ENCODE measurements around the gene MUC16. TPM values are rescaled to one million over a fixed set of nuclear protein-coding genes. Genes with fewer than 3 reads are reported as not detected.
"Not testable (repeated sequence)": the region's sequence is repeated elsewhere in the genome, so short reads cannot be mapped to it uniquely, and the experiment has no call there.

MUC16 gene
- total and polyA plus RNA-seq, 2 donors from 2014 or later, result 0.41 TPM; not detected in 1

DNA sequence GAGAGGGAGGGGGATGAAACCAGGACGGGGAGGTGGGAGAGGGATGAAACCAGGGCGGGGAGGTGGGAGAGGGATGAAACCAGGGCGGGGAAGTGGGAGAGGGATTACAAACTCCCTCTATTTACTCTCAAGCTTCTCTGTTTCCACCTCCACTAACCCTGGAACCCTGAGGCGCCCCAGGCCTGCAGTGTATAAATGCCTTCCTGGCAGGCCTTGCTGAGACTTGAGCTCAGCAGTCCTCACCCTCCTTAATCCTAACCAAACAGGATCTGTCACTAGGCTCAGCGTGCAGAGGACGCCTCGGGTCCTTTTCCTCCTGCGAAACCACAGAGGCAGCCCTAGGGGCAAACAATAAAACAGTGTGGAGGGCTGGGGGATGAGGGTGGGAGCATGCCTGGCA lies 44.6 kb upstream of the MUC16 start:
- H3K27me3 ChIP-seq (ENCODE audit: control insufficient read depth, insufficient read depth, low read length), result no peaks in the 10 kb centered on the region
- H3K4me3 ChIP-seq (ENCODE audit: low read length in 3 of 3), result no peak overlapping the region
- H3K36me3 ChIP-seq (ENCODE audit: control insufficient read depth in 2 of 3, insufficient read depth in 3 of 3, low read length in 3 of 3), result no peaks in the 10 kb centered on the region
- peaks cover 0 to 2% (median 0%) of the 10 kb centered on the region in 3 donors for H3K9me3 ChIP-seq (ENCODE audit: control insufficient read depth in 2 of 3, insufficient read depth in 1 of 3, low read length in 3 of 3)
- H3K27ac ChIP-seq (ENCODE audit: low read depth in 2 of 2, low read length in 2 of 2), result no peak overlapping the region
- no peak for FAIRE-seq
- intact Hi-C loops (cut with DNase I), result no loop called here
- TF ChIP-seq, protein P1, sequence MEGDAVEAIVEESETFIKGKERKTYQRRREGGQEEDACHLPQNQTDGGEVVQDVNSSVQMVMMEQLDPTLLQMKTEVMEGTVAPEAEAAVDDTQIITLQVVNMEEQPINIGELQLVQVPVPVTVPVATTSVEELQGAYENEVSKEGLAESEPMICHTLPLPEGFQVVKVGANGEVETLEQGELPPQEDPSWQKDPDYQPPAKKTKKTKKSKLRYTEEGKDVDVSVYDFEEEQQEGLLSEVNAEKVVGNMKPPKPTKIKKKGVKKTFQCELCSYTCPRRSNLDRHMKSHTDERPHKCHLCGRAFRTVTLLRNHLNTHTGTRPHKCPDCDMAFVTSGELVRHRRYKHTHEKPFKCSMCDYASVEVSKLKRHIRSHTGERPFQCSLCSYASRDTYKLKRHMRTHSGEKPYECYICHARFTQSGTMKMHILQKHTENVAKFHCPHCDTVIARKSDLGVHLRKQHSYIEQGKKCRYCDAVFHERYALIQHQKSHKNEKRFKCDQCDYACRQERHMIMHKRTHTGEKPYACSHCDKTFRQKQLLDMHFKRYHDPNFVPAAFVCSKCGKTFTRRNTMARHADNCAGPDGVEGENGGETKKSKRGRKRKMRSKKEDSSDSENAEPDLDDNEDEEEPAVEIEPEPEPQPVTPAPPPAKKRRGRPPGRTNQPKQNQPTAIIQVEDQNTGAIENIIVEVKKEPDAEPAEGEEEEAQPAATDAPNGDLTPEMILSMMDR (IDR thresholded peaks at IDR 0.05; ENCODE audit: borderline replicate concordance, extremely low read depth, insufficient read depth), result no peak
- H3K4me1 ChIP-seq (ENCODE audit: control insufficient read depth in 2 of 3, insufficient read depth in 2 of 3, low read depth in 1 of 3, low read length in 3 of 3), result no peaks in the 10 kb centered on the region
- DNase-seq, result peak in 4 of 5 donors; percentile 71 to 79 (median 76)
- no peak overlapping the region for H3K9ac ChIP-seq (ENCODE audit: low read length in 3 of 3)

DNA sequence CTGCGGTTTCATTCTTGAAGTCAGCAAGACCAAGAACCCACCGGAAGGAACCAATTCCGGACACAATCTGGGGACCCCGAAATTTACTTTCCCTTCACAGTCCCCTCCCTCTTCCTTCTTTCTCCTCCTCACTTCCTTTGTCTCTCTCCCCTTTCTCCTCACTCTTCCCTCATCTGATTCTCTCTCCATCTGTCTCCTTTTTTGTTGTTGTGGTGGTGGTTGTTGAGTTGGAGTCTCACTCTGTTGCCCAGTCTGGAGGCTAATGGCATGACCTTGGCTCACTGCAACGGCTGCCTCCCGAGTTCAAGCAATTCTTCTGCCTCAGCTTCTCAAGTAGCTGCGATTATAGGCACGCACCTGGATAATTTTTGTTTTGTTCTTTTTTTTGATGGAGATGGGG lies 44.0 kb upstream of the MUC16 start:
- FAIRE-seq, result no peak

DNA sequence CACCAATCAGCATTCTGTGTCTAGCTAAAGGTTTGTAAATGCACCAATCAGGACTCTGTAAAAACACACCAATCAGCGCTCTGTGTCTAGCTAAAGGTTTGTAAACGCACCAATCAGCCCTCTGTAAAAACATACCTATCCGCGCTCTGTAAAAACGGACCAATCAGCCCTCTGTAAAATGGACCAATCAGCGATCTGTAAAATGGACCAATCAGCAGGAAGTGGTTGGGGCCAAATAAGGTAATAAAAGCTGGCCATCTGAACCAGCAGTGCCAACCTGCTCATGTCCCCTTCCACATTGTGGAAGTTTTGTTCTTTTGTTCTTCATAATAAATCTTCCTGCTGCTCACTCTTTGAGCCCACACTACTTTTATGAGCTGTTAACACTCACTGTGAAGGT lies 43.5 kb upstream of the MUC16 start:
- H3K9me3 ChIP-seq (ENCODE audit: control insufficient read depth in 2 of 3, insufficient read depth in 1 of 3, low read length in 3 of 3); H3K4me3 ChIP-seq (ENCODE audit: low read length in 3 of 3); H3K4me1 ChIP-seq (ENCODE audit: control insufficient read depth in 2 of 3, insufficient read depth in 2 of 3, low read depth in 1 of 3, low read length in 3 of 3); H3K27ac ChIP-seq (ENCODE audit: low read depth in 2 of 2, low read length in 2 of 2); DNase-seq; H3K27me3 ChIP-seq (ENCODE audit: control insufficient read depth, insufficient read depth, low read length); H3K9ac ChIP-seq (ENCODE audit: low read length in 3 of 3); intact Hi-C loops (cut with DNase I); H3K36me3 ChIP-seq (ENCODE audit: control insufficient read depth in 2 of 3, insufficient read depth in 3 of 3, low read length in 3 of 3); FAIRE-seq: not testable (repeated sequence)

More for the DNA sequence above, 44.0 kb upstream of the MUC16 start:
- H3K4me3 ChIP-seq (ENCODE audit: low read length in 3 of 3), result no peak overlapping the region
- H3K9ac ChIP-seq (ENCODE audit: low read length in 3 of 3), result no peak overlapping the region
- intact Hi-C loops (cut with DNase I), result no loop called here
- TF ChIP-seq, protein P1 (IDR thresholded peaks at IDR 0.05; ENCODE audit: borderline replicate concordance, extremely low read depth, insufficient read depth), result no peak
- H3K36me3 ChIP-seq (ENCODE audit: control insufficient read depth in 2 of 3, insufficient read depth in 3 of 3, low read length in 3 of 3), result no peaks in the 10 kb centered on the region
- H3K4me1 ChIP-seq (ENCODE audit: control insufficient read depth in 2 of 3, insufficient read depth in 2 of 3, low read depth in 1 of 3, low read length in 3 of 3), result no peaks in the 10 kb centered on the region
- no peaks in the 10 kb centered on the region for H3K27me3 ChIP-seq (ENCODE audit: control insufficient read depth, insufficient read depth, low read length)
- DNase-seq, result no peak
- H3K27ac ChIP-seq (ENCODE audit: low read depth in 2 of 2, low read length in 2 of 2), result no peak overlapping the region
- peaks cover 0 to 2% (median 0%) of the 10 kb centered on the region in 3 donors for H3K9me3 ChIP-seq (ENCODE audit: control insufficient read depth in 2 of 3, insufficient read depth in 1 of 3, low read length in 3 of 3)

DNA sequence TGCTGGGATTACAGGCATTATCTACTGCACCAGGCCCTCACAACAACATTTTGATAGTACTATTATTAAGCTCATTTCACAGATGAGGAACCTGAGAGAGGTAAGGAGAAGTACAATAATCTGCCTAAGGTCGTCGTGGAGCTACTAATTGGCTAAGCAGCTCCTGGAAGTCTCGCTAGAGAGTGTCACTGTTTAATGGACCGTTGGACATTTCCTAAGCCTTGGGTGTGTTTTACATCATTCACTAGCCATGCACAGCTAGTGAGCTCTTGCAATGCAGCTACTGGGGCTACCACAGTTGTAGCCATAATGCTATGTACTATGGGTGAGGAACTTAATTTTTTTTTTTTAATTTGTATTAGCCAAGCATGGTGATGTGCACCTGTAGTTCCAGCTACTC lies 42.7 kb upstream of the MUC16 start:
- no peak overlapping the region for H3K27ac ChIP-seq (ENCODE audit: low read depth in 2 of 2, low read length in 2 of 2)
- intact Hi-C loops (cut with DNase I), result no loop called here
- no peak overlapping the region for H3K4me3 ChIP-seq (ENCODE audit: low read length in 3 of 3)
- no peaks in the 10 kb centered on the region for H3K27me3 ChIP-seq (ENCODE audit: control insufficient read depth, insufficient read depth, low read length)
- no peak overlapping the region for H3K9ac ChIP-seq (ENCODE audit: low read length in 3 of 3)
- DNase-seq (peak in 2 of 5 donors; percentile 43 to 49), FAIRE-seq (no peak)
- H3K9me3 ChIP-seq (ENCODE audit: control insufficient read depth in 2 of 3, insufficient read depth in 1 of 3, low read length in 3 of 3), result peaks cover 0 to 2% (median 0%) of the 10 kb centered on the region in 3 donors
- no peaks in the 10 kb centered on the region for H3K36me3 ChIP-seq (ENCODE audit: control insufficient read depth in 2 of 3, insufficient read depth in 3 of 3, low read length in 3 of 3)
- TF ChIP-seq, protein P1 (IDR thresholded peaks at IDR 0.05; ENCODE audit: borderline replicate concordance, extremely low read depth, insufficient read depth), result no peak
- no peaks in the 10 kb centered on the region for H3K4me1 ChIP-seq (ENCODE audit: control insufficient read depth in 2 of 3, insufficient read depth in 2 of 3, low read depth in 1 of 3, low read length in 3 of 3)
